Measurements from ENCODE around the gene GHR.
"Not testable (repeated sequence)": the region's sequence is repeated elsewhere in the genome, so short reads cannot be mapped to it uniquely, and the experiment has no call there.

GHR gene

GRCh38 chr5:42689391-42689790 lies 266.2 kb downstream of the GHR start:
- no peak for DNase-seq (ENCODE audit: low read depth in 2 of 2, low spot score in 1 of 2)

DNA sequence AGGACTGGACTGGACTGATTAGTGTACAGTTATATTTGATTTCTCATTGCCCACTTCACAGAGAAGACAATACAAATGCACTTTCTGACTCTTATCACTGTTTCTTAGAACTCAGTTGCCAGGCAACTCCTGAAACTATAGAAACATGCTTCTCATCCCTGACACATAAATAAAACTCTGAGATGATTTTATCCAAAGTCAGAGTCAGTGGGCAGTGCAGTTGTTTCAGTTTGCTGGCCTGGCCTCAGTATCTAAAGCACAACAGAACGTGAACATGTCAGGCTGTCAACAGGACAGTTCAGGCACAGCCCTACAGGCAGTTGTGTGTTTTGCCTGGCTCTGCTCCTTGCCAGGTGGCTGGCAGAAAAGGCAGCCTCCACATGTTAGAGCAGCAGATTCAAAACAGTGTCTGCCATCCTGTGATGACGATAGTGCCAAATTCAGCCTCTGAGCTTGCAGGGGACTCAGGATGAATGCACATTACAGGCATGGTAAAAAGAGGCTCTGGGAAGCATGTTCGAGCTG lies 268.2 kb downstream of the GHR start:
- no peak for DNase-seq (ENCODE audit: low read depth in 2 of 2, low spot score in 1 of 2)

DNA sequence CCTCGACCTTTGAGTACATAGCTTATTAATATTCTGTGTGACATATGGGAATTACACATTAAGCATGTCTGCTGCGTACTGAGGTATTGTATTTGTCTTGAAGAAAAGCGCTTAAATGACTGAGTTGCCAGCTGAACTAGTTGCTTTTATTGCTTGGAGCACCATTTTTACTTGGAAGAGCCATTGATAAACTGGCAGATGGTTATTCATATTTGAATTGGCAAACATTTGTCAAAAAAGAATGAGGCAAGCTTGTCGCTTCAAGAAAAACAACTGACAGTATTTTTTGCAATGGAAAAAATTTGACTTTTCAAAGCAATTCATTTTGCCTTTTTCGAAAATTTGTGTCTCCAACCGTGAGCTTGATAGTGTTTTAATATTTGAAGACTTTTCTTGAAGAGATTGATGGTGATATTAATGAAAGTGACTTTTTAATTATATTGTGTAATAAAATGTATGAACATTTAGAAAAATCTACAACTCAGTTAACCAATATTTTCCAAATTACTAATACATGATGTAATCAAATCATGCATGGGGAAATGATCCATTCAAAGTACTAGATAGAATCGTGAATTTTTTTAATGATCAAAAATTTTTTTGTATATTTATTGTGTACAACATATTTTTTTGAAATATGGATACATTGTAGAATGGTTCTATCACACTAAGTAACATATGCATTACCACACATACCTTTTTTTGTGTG lies 278.3 kb downstream of the GHR start:
- DNase-seq (ENCODE audit: low read depth in 2 of 2, low spot score in 1 of 2) = no peak

GRCh38 chr5:42703238-42703637 lies 280.0 kb downstream of the GHR start:
- DNase-seq (ENCODE audit: low read depth in 2 of 2, low spot score in 1 of 2) = no peak

DNA sequence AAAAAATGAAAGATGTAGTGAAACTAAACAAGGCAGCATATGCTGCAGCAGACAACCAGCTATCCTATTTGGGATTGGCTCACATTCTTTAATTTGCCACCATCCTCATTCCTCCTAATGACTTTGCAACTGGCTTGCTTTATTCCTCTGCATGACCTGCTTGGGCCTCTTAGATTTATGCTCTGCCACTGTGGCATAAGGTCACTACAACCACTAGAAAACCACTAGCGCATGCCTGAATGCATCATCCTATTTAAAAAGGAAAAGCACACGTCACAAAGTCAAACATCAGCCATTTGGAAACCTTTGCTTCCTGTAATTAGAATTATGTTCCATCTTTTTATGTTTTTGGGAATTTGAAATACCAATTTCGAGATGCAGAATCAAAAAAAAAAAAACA lies 292.5 kb downstream of the GHR start:
- no peak for DNase-seq (ENCODE audit: low read depth in 2 of 2, low spot score in 1 of 2)

DNA sequence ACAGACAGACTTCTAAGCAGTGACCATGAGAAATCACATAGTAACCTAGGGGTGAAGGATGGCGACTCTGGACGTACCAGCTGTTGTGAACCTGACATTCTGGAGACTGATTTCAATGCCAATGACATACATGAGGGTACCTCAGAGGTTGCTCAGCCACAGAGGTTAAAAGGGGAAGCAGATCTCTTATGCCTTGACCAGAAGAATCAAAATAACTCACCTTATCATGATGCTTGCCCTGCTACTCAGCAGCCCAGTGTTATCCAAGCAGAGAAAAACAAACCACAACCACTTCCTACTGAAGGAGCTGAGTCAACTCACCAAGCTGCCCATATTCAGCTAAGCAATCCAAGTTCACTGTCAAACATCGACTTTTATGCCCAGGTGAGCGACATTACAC lies 295.4 kb downstream of the GHR start:
- DNase-seq (ENCODE audit: low read depth in 2 of 2, low spot score in 1 of 2) = no peak

- DNase-seq (ENCODE audit: low read depth in 2 of 2, low spot score in 1 of 2) = no peak
Observed at GRCh38 chr5:42719034-42719433, 295.8 kb downstream of the GHR start.

DNA sequence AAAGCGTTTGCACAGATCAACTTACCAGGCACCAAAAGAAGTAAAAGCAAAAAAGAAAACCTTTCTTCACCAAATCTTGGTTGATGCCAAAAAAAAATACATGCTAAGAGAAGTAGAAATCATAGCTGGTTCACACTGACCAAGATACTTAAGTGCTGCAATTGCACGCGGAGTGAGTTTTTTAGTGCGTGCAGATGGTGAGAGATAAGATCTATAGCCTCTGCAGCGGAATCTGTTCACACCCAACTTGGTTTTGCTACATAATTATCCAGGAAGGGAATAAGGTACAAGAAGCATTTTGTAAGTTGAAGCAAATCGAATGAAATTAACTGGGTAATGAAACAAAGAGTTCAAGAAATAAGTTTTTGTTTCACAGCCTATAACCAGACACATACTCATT lies 297.0 kb downstream of the GHR start:
- DNase-seq (ENCODE audit: low read depth in 2 of 2, low spot score in 1 of 2) = no peak

- DNase-seq (ENCODE audit: low read depth in 2 of 2, low spot score in 1 of 2) = no peak
Observed at GRCh38 chr5:42721484-42721883, 298.2 kb downstream of the GHR start.

- not testable (repeated sequence) for DNase-seq (ENCODE audit: low read depth in 2 of 2, low spot score in 1 of 2)
Observed at GRCh38 chr5:42734531-42735058, 311.4 kb downstream of the GHR start.

GRCh38 chr5:42740920-42741319 lies 317.7 kb downstream of the GHR start:
- no peak for DNase-seq (ENCODE audit: low read depth in 2 of 2, low spot score in 1 of 2)

DNA sequence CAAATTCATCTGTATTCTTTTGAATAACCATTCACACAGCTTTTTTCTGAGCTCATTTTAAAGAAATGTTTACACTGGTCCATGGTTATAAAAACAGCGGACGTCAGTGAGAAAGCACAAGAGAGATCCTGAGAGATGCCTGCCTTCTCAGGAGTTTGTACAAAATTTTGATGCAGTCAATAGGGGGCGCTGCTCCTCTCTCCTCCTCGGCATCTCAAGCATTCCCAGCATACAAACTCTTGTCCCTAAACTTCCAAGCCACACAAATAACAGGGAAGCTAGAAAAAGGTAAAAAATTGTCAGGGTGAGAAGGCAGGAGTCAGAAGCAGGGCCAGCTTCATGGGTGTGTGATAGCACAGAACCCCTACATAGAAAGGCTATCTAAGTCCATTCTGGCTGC lies 322.2 kb downstream of the GHR start:
- no peak for DNase-seq (ENCODE audit: low read depth in 2 of 2, low spot score in 1 of 2)

- DNase-seq (ENCODE audit: low read depth in 2 of 2, low spot score in 1 of 2) = no peak
Observed at GRCh38 chr5:42745856-42746255, 322.6 kb downstream of the GHR start.

GRCh38 chr5:42749020-42749419 lies 325.8 kb downstream of the GHR start:
- no peak for DNase-seq (ENCODE audit: low read depth in 2 of 2, low spot score in 1 of 2)

DNA sequence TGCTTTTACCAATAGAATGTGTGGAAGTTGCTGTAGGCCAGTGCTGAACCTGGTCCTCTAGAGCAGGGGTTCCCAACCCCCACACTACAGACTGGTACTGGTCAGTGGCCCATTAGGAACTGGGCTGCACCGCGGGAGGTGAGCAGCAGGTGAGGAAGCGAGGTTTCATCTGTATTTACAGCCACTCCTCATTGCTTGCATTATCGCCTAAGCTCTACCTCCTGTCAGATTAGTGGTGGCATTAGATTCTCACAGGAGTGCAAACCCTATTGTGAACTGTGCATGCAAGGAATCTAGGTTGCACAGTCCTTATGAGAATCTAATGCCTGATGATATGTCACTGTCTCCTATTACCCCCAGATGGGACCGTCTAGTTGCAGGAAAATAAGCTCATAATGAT lies 327.3 kb downstream of the GHR start:
- no peak for DNase-seq (ENCODE audit: low read depth in 2 of 2, low spot score in 1 of 2)

DNA sequence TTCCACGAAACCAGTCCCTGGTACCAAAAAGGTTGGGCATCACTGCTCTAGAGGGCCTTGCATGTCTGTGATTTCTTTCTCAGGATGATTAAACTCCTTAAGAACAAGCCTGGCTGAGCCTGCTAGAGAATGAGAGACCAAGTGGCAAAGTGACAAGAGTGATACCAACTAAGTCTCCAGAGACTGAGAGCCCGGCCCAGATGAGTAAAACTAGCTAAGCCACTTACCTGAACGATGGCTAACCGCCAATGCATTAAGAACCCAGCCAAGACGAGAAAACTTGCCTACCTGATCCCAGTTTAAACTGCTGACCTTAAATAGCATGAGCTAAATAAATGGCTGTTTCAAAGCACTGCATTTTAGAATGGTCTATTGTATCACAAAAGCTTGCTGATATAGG lies 327.8 kb downstream of the GHR start:
- DNase-seq (ENCODE audit: low read depth in 2 of 2, low spot score in 1 of 2) = no peak

DNA sequence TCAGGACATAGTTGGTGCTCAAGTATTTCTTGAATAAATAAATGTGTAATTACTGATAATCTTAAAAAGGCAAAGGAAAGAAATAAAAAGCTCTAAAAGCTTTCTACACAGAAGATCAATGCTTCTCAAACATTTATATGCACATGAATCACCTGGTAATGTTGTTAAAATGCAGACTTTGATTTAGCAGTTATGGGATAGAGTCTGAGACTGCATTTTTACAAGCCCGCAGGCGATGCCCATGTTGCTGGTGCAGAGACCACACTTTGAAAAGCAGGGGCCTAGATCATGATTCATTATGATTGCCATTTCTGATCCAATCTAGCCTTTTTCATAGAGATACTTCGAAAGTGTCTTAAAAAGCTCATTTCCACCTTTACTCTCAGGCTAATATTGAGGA lies 329.9 kb downstream of the GHR start:
- DNase-seq (ENCODE audit: low read depth in 2 of 2, low spot score in 1 of 2) = no peak

DNA sequence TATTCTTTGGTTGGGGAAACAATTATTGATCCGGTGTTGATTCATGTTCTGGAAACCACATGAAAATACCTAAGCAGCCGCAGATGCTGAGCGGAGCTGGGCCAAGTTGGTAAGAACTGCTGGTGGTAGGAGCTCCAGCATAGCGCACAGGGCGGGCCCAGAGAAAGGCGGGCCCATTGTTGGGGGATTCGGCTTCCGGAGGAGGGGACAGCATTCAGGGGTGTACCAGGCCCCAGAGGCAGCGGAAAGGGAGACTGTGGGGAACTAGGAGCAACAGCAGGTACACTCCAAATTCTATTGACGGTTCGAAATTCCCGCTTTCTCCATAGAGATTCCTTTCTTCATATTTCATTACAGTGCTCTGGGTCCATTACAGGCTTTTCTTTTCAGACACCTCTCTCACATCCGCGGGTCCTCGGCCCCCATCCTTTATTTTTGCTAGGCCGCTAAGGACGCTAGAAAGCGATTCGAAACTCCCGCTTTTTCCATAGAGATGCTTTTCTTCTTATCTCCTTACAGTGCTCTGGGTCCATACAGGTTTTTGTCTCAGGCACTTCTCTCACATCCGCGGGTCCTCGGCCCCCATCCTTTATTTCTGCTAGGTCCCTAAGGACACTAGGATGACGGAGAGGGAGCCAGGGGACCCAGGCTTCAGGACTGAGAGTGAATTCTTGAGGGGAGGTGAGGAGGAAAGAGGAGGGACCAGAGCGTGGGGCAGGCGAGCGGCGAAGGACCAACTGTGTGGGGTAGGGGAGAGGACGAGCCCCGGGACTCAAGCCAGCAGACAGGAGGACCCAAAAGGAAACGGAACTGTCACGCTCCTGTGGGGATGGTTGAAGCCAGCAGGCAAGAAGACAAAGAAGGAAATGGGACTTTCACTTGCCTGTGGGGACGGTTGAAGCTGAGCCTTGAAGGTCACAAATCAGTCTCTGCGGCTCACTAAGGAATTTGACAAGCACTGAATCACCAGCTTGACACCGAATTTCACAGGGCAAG lies 333.7 kb downstream of the GHR start, which contains the start of gene CCDC152:
TSS of gene CCDC152 (plus strand) at position 213 of the 996 bp plus-strand sequence. CDS start 2,304 bp downstream, outside the sequence.
- DNase-seq (ENCODE audit: low read depth in 2 of 2, low spot score in 1 of 2) = peak; percentile 26 to 30

DNA sequence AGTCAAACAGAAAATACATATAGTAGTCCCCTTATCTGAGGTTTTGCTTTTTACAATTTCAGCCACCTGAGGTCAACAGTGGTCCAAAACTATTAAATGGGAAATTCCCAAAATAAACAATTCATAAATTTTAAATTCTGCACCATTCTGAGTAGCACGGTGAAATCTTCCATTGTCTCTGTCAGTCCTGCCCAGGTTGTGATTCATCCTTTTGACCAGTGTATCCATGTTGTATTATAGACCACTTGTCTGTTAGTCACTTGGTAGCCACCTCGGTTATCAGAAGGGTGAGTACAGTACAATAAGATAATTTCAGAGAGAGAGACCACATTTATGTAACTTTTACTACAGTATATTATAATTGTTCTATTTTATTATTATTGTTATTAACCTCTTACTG lies 336.2 kb downstream of the GHR start:
- no peak for DNase-seq (ENCODE audit: low read depth in 2 of 2, low spot score in 1 of 2)

- DNase-seq (ENCODE audit: low read depth in 2 of 2, low spot score in 1 of 2) = no peak
Observed at GRCh38 chr5:42760426-42760825, 337.2 kb downstream of the GHR start.

- no peak for DNase-seq (ENCODE audit: low read depth in 2 of 2, low spot score in 1 of 2)
Observed at GRCh38 chr5:42761791-42762190, 338.6 kb downstream of the GHR start.
